Measurements from ENCODE around the gene ZBTB1.

ZBTB1 gene, protein sequence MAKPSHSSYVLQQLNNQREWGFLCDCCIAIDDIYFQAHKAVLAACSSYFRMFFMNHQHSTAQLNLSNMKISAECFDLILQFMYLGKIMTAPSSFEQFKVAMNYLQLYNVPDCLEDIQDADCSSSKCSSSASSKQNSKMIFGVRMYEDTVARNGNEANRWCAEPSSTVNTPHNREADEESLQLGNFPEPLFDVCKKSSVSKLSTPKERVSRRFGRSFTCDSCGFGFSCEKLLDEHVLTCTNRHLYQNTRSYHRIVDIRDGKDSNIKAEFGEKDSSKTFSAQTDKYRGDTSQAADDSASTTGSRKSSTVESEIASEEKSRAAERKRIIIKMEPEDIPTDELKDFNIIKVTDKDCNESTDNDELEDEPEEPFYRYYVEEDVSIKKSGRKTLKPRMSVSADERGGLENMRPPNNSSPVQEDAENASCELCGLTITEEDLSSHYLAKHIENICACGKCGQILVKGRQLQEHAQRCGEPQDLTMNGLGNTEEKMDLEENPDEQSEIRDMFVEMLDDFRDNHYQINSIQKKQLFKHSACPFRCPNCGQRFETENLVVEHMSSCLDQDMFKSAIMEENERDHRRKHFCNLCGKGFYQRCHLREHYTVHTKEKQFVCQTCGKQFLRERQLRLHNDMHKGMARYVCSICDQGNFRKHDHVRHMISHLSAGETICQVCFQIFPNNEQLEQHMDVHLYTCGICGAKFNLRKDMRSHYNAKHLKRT

DNA sequence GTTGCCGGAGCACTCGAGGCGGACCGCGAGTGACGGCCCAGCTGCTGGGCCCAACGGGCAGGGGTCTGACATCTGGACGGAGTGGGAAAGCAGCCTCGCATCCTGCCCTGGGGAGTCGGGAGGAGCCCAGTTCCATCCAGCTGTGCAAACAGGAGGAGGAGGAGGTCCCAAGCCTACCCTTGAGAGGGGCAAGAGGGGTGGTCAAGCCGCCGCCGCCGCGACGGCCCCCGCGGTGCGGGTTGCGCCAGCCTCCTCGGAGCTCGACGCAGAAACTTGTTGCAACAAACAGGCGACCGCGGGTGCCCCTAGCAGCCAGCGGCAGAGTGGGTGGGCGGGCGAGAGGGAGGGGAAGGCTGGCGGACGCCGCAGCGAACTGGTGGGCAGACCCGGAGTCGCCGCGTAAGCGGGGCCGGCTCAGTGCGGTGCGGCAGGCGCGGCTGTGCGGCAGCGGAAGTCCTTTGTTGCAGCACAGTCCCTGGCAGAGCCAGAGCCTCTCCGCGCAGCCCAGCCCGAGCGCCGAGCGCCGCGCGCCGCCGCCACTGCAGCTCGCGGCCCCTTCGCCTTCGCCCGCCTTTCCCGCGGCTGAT lies at the start of gene ZBTB1:
Gene ZBTB1 (plus strand): TSS at position 461 of the 587 bp plus-strand sequence. CDS start 16,735 bp downstream, outside the sequence.
- peak; percentile 87 for DNase-seq (ENCODE audit: low read depth)

- DNase-seq (ENCODE audit: low read depth), result no peak
Observed at GRCh38 chr14:64459405-64460136, 45.0 kb upstream of the ZBTB1 start.

DNA sequence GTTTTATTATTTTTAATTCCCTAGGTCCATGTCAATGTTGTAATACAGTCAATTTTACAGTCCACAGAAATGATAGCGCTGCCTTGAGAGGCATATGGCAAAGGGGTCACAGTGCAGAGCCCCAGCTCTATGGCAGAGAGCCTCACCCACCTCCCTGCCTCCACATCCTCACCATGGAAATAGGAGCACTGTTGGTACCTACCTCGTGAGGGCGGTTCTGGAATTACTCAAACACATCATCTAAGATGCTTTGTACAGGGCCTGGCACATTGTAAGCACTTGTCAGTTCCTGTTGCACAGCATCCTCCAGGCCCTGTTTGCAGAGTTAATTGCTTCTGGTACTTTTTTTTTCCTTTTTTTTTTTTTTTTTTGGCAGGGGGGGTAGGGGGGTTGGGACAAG lies 43.3 kb upstream of the ZBTB1 start:
- no peak for DNase-seq (ENCODE audit: low read depth)

DNA sequence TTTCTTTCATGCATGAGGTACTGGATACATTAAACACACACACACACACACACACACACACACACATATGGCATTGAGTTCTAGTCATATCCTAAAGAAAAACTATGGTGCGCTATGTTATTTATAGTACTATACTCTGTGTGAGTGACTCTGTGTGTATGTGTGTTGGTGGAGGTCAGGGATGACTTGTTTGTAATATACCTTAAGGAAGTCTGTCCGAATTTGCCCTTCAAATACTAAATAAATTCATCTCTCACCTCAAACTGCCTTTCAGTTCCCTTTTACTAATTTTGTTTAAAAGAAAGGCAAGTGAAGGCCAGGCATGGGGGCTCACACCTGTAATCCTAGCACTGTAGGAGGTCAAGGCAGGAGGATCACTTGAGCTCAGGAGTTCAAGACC lies 41.4 kb upstream of the ZBTB1 start:
- DNase-seq (ENCODE audit: low read depth), result no peak

GRCh38 chr14:64463873-64464272 lies 40.7 kb upstream of the ZBTB1 start:
- DNase-seq (ENCODE audit: low read depth), result no peak

DNA sequence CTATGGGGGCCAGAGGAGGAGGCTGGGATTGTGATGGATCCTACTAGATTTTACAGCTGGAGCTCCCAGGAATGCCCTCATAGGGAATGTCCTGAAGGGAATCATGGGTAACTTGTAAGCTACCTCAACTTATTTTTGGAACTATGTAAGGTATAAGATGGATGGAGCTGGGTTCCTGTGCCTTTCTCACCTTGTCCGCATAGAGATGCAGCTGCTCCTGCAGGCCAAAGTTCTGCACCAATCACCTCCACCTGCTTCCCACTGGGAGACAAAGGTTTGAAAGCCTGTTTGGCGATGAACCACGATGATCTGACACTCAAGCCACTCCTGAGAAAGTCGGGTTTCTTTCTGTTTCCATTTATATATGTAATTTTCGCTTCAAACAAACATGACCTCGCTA lies 39.9 kb upstream of the ZBTB1 start:
- no peak for DNase-seq (ENCODE audit: low read depth)

GRCh38 chr14:64465191-64465822 lies 39.3 kb upstream of the ZBTB1 start, which contains the start of gene AKAP5:
TSS of gene AKAP5 (plus strand) at chr14:64465499. CDS start at chr14:64468395, 2,896 bp downstream.
- DNase-seq (ENCODE audit: low read depth), result peak; percentile 48

DNA sequence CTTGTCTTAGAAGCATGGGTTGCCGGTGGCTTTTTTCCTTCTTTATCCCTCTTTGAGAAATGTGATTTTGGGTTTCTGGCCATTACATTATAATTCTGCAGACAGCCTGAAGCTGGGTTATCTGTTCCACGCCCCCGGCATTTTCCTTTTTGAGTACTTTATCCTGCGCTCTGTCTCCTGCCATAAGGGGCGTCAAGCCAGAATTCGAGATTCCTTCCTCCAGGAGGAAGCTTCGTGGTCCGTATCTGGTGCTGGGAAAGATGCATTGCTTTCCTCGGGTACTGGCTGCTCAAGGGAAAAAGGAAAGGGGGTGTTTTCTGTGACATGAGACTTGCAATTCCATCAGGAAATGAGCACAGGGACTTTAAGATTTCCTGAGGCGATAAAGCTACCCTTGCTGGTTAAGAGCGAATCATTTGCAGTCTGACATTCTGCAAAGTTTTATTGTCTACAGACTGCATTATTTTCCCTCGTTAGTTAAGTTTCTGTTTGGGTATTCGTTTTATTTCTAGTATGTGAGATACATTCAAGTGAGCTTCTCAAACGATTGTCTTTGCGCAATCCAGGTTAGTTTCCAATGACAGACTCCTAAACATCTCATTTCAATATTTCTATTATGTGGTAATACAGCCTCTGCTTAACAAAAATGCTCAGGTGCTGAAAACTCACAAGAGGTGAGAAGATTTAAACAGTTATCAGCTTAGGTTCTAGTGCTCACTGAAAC lies 38.6 kb upstream of the ZBTB1 start:
- DNase-seq (ENCODE audit: low read depth), result no peak

DNA sequence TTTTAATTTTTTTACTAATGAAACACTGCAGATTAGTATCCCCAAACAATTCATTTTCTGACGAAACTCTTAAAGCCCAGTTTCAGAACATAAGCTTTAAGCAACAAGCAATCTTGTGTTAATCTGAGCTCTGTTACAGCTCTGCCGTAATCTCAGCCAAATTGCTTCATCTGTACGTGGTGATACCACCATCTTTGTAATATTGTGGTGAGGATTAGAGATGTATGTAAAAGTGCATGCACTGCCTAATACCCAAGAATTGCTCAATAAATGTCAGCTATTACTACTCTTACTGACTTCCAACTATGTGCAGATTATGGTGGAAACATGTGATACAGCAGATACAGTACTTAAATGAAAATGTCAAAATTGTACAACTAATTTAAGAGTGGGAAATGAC lies 37.5 kb upstream of the ZBTB1 start:
- no peak for DNase-seq (ENCODE audit: low read depth)

GRCh38 chr14:64467566-64467965 lies 37.0 kb upstream of the ZBTB1 start:
- no peak for DNase-seq (ENCODE audit: low read depth)

- no peak for DNase-seq (ENCODE audit: low read depth)
Observed at GRCh38 chr14:64468451-64468850, 36.1 kb upstream of the ZBTB1 start.

DNA sequence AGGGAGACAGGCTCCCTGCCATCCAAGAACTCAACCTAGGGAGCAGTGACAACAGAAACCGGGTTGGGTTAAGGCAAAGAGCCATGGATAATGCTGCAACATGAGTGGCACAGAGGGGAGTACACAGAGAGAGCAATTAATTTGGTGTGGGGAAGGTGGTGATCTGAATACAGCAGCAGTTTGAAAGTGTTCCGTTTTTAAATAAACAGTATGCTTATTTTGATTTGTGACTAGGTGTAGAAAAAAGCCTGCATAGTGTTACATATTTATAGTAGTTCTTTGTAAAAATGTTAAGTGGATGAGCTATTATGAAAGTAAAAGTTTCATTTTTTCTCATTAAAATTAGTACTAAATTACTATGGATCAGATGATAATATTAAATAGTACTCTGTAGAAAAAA lies 30.5 kb upstream of the ZBTB1 start:
- no peak for DNase-seq (ENCODE audit: low read depth)

- no peak for DNase-seq (ENCODE audit: low read depth)
Observed at GRCh38 chr14:64474698-64475097, 29.9 kb upstream of the ZBTB1 start.

DNA sequence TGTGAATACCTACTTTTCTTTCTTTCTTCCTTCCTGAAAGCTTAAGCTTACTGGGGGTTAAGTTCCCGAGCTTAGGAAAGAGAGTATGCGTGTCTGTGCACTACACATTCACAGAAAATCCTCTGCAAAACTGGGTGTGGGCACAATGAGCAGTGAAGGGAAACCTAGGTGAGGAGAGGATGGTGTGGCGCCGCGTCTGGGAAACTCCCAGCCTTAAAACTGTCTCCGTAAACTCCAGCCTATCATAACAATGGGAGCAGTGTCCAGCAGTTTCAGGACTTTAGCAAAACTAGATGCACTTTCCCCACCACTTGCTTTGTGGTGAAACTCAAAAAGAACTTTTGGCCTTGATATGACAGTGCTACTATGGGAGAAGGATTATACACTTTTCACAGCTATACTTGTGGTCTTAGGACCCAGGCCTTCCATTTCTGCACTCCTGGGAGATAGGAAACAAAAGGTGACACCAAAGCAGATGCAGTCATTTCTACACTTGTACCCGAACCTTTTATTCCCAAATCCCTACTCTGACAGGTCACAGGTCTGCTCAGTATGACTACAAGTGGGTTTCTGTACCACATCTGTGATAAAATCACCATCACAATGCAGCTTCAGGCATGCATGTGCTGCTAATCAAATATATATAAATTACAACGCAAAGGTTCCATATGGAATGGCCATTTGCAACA lies 28.8 kb upstream of the ZBTB1 start:
- no peak for DNase-seq (ENCODE audit: low read depth)

GRCh38 chr14:64476438-64476837 lies 28.1 kb upstream of the ZBTB1 start:
- DNase-seq (ENCODE audit: low read depth), result no peak

- no peak for DNase-seq (ENCODE audit: low read depth)
Observed at GRCh38 chr14:64478634-64479250, 25.8 kb upstream of the ZBTB1 start.

- no peak for DNase-seq (ENCODE audit: low read depth)
Observed at GRCh38 chr14:64488590-64489099, 15.9 kb upstream of the ZBTB1 start.

DNA sequence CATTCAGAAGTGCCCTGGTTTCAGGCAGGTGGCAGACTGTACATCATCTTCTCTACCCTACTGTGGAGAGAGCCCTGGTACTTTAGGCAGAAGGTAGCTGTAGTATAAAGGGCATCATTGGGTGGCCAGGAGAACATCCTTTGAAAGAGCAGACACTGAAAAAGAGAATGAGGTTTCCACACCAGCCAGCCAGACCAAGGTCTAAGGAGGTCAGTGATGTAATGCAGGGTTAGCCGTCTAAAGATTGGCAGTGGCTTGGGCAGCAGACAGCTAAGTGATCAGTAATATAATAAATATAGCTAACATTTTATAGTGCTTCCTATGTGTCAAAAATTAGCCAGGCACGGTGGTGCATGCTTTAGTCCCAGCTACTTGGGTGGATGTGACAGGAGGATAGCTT lies 12.9 kb upstream of the ZBTB1 start:
- no peak for DNase-seq (ENCODE audit: low read depth)

GRCh38 chr14:64493455-64493854 lies 11.1 kb upstream of the ZBTB1 start:
- no peak for DNase-seq (ENCODE audit: low read depth)

GRCh38 chr14:64495252-64495651 lies 9.3 kb upstream of the ZBTB1 start:
- no peak for DNase-seq (ENCODE audit: low read depth)
